ENCODE data around the gene IL5RA.

- TF ChIP-seq POLR2A (IDR thresholded peaks at IDR 0.05) (no peak), CTCF (IDR thresholded peaks at IDR 0.05) (no peak)
Measured at GRCh38 chr3:3027976-3028567, 82.1 kb downstream of the IL5RA start.
